ENCODE results near the gene GNPTAB. TPM values are rescaled to one million over a fixed set of nuclear protein-coding genes. Genes with fewer than 3 reads are reported as not detected.

GNPTAB gene
- total and polyA plus RNA-seq, 2 of the 13 experiments (the other 11 are each of a cell fraction or from before 2014, with no cell fraction given): 13.6 to 19.4 TPM

GRCh38 chr12:101877806-101878242 lies 47.1 kb upstream of the GNPTAB start:
- DNase-seq (ENCODE audit: low spot score) (no peak), ATAC-seq (peak; percentile 53), FAIRE-seq (no peak)
- in situ Hi-C loops (cut with HindIII; ENCODE audit: extremely low pct_ligation_motif_present, low pct_unique_long_range_greater_than_20kb): no loop called here
- no TSS peak for BruUV-seq (replicated peaks)
- Histone ChIP-seq H2AFZ (ENCODE audit: low read length) (peak overlapping the region; percentile 39), H4K20me1 (ENCODE audit: insufficient read depth, low read length) (no peaks in the 10 kb centered on the region), H3K4me1 (ENCODE audit: insufficient read depth, low read length) (peaks cover 60% of the 10 kb centered on the region), H3K9ac (ENCODE audit: insufficient read depth, low read depth, low read length) (peak overlapping the region; percentile 88), H3K27me3 (ENCODE audit: control insufficient read depth in 1 of 2, insufficient read depth in 2 of 2, low read length in 2 of 2) (no peaks in the 10 kb centered on the region; a peak in 1 of 5 replicates), H3K27ac (ENCODE audit: extremely low read length, insufficient read depth, low read length) (peak overlapping the region; percentile 93), H3K79me2 (ENCODE audit: insufficient read depth, low read length) (peaks cover 34% of the 10 kb centered on the region), H3K4me3 (replicated peaks in 1 of 3; ENCODE audit: insufficient read depth in 1 of 3, low read depth in 2 of 3, low read length in 3 of 3) (peak overlapping the region; percentile 81 to 89 (median 85)), H3K4me2 (ENCODE audit: low read depth, low read length) (peak overlapping the region; percentile 94), H3K36me3 (replicated peaks in 1 of 2; ENCODE audit: control insufficient read depth in 1 of 2, insufficient read depth in 2 of 2, low read length in 2 of 2) (peaks cover 0 to 4% of the 10 kb centered on the region in 2 experiments; a peak in 1 of 5 replicates), H3K9me3 (ENCODE audit: low read length) (no peaks in the 10 kb centered on the region)
- POLR2A ChIA-PET: interaction anchor here (0.9 to 1.8 kb wide), 3 partner anchors 11 to 47 kb away, joined by 6 to 13 read pairs (median 6); partner anchors contain the start of gene GNPTAB
- WGBS (ENCODE audit: low lambda C conversion rate): 3% methylated on average over 7 of the region's 24 CpGs
- intact Hi-C loops (cut with micrococcal nuclease; ENCODE audit: unreplicated experiment): loop anchor here (2.0 kb wide), 1 partner anchor 31 kb away; no protein-coding TSS in a partner anchor
- CTCF ChIA-PET (ENCODE audit: low intra/inter-chr PET ratio, low total read pairs): no interaction called here
- TF ChIP-seq BORCS8-MEF2B (CRISPR knock-in tag; IDR thresholded peaks at IDR 0.05) (0 out of 2 replicates have a peak, but pooled peaks have one; percentile 6), RBM39 (IDR thresholded peaks at IDR 0.05; ENCODE audit: low read depth, low read length, poor library complexity, severe bottlenecking) (no peak), BATF2 (CRISPR knock-in tag; IDR thresholded peaks at IDR 0.05) (peak; percentile 70; the same call in 1 of the 2 replicates), ZMYM2 (CRISPR knock-in tag; IDR thresholded peaks at IDR 0.05) (0 out of 2 replicates have a peak, but pooled peaks have one; percentile 18), ZNF546 (CRISPR knock-in tag; conservative IDR thresholded peaks at IDR 0.05) (peak; percentile 17; the same call in 1 of the 2 replicates), ZNF589 (CRISPR knock-in tag; conservative IDR thresholded peaks at IDR 0.05) (peak; percentile 73; the same call in 1 of the 2 replicates), ZNF232 (CRISPR knock-in tag; IDR thresholded peaks at IDR 0.05; ENCODE audit: borderline replicate concordance) (0 out of 2 replicates have a peak, but pooled peaks have one; percentile 7), HOXA5 (CRISPR knock-in tag; IDR thresholded peaks at IDR 0.05) (no peak), ZNF777 (CRISPR knock-in tag; IDR thresholded peaks at IDR 0.05) (peak; percentile 93), BRCA1 (CRISPR knock-in tag; IDR thresholded peaks at IDR 0.05) (no peak), ZNF33B (CRISPR knock-in tag; IDR thresholded peaks at IDR 0.05) (0 out of 2 replicates have a peak, but pooled peaks have one; percentile 12)
- TF ChIP-seq, protein P1, sequence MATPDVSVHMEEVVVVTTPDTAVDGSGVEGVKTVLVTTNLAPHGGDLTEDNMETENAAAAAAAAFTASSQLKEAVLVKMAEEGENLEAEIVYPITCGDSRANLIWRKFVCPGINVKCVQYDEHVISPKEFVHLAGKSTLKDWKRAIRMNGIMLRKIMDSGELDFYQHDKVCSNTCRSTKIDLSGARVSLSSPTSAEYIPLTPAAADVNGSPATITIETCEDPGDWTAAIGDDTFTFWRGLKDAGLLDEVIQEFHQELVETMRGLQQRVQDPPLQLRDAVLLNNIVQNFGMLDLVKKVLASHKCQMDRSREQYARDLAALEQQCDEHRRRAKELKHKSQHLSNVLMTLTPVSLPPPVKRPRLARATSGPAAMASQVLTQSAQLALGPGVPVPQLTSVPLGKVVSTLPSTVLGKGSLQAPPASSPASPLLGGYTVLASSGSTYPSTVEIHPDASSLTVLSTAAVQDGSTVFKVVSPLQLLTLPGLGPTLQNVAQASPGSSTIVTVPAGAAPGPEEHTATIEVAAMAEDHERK (CRISPR knock-in tag; IDR thresholded peaks at IDR 0.05; ENCODE audit: low read depth): no peak
- TF ChIP-seq, protein P2, sequence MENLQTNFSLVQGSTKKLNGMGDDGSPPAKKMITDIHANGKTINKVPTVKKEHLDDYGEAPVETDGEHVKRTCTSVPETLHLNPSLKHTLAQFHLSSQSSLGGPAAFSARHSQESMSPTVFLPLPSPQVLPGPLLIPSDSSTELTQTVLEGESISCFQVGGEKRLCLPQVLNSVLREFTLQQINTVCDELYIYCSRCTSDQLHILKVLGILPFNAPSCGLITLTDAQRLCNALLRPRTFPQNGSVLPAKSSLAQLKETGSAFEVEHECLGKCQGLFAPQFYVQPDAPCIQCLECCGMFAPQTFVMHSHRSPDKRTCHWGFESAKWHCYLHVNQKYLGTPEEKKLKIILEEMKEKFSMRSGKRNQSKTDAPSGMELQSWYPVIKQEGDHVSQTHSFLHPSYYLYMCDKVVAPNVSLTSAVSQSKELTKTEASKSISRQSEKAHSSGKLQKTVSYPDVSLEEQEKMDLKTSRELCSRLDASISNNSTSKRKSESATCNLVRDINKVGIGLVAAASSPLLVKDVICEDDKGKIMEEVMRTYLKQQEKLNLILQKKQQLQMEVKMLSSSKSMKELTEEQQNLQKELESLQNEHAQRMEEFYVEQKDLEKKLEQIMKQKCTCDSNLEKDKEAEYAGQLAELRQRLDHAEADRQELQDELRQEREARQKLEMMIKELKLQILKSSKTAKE (CRISPR knock-in tag; IDR thresholded peaks at IDR 0.05; ENCODE audit: borderline replicate concordance): peak; percentile 23; the same call in 1 of the 2 replicates
- TF ChIP-seq, protein P3, sequence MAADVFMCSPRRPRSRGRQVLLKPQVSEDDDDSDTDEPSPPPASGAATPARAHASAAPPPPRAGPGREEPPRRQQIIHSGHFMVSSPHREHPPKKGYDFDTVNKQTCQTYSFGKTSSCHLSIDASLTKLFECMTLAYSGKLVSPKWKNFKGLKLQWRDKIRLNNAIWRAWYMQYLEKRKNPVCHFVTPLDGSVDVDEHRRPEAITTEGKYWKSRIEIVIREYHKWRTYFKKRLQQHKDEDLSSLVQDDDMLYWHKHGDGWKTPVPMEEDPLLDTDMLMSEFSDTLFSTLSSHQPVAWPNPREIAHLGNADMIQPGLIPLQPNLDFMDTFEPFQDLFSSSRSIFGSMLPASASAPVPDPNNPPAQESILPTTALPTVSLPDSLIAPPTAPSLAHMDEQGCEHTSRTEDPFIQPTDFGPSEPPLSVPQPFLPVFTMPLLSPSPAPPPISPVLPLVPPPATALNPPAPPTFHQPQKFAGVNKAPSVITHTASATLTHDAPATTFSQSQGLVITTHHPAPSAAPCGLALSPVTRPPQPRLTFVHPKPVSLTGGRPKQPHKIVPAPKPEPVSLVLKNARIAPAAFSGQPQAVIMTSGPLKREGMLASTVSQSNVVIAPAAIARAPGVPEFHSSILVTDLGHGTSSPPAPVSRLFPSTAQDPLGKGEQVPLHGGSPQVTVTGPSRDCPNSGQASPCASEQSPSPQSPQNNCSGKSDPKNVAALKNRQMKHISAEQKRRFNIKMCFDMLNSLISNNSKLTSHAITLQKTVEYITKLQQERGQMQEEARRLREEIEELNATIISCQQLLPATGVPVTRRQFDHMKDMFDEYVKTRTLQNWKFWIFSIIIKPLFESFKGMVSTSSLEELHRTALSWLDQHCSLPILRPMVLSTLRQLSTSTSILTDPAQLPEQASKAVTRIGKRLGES (CRISPR knock-in tag; IDR thresholded peaks at IDR 0.05; ENCODE audit: borderline replicate concordance): no peak
- TF ChIP-seq, protein P4, sequence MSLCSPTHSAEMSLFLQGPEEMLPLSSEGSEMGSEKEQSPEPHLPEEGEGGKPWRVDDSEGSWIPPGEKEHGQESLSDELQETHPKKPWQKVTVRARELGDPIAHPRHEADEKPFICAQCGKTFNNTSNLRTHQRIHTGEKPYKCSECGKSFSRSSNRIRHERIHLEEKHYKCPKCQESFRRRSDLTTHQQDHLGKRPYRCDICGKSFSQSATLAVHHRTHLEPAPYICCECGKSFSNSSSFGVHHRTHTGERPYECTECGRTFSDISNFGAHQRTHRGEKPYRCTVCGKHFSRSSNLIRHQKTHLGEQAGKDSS (CRISPR knock-in tag; IDR thresholded peaks at IDR 0.05; ENCODE audit: borderline replicate concordance, low read depth): peak; percentile 8; the same call in 1 of the 2 replicates
